A549 (cell line): ENCODE data around the gene RAB3C. TPM values are rescaled to one million over a fixed set of nuclear protein-coding genes. Genes with fewer than 3 reads are reported as not detected.

Experiments used
- ATAC-seq, 2 experiments: fragments of 200-7000 bp in 1 of 2; fragments of >200 bp in 1 of 2; cut with Nextera tagmentation in 1 of 2; cut with Tn5 transposase in 1 of 2; 3 replicates each; pipeline versions ENCODE4 v1.8.0 to v1.9.1; 2018 to 2020; ENCODE audit warnings: mild to moderate bottlenecking in 1 of 2, moderate library complexity in 1 of 2
- CTCF ChIA-PET: fragments of 300-600 bp; sonication (Branson Sonifier 250); formaldehyde crosslinking; extraction: SDS; loops from one replicate; lab custom pipeline; 2021; ENCODE audit warnings: antibody characterized with exemption, inconsistent platforms; lab: Yijun Ruan, JAX
- POLR2A ChIA-PET: fragments of 350-600 bp; formaldehyde crosslinking; extraction: SDS; loops from one replicate; lab custom pipeline; 2021; ENCODE audit warnings: antibody characterized with exemption, inconsistent platforms; lab: Yijun Ruan, JAX
- DNase-seq, 2 experiments: peaks; one replicate each; pipeline versions ENCODE4 v3.0.0 to v3.0.0-alpha.2; 2011 to 2016; ENCODE audit warnings: low read depth in 1 of 2, low spot score in 1 of 2
- FAIRE-seq: peaks from 2 replicates; lab custom pipeline; 2011; peaks lifted over from hg19 to GRCh38; lab: Jason Lieb, UNC
- H3K27ac ChIP-seq, 2 experiments: fragments of >200 bp; sonication (Bioruptor Twin); formaldehyde crosslinking; 3 replicates each; pipeline ENCODE4 v1.5.1; 2016 to 2017
- H3K4me1 ChIP-seq: fragments of >200 bp; sonication (Bioruptor Twin); formaldehyde crosslinking; 3 replicates; pipeline ENCODE4 v1.6.1; 2016
- H3K4me2 ChIP-seq: fragments of >200 bp; sonication (Bioruptor Twin); formaldehyde crosslinking; 3 replicates; pipeline ENCODE4 v1.6.1; 2016
- H3K4me3 ChIP-seq: fragments of >200 bp; sonication (Bioruptor Twin); formaldehyde crosslinking; 3 replicates; pipeline ENCODE4 v1.5.1; 2016
- H3K9me3 ChIP-seq: fragments of >200 bp; sonication (Bioruptor Twin); formaldehyde crosslinking; 3 replicates; pipeline ENCODE4 v1.6.1; 2016
- BCL3 ChIP-seq: fragments of >200 bp; sonication (Bioruptor Twin); formaldehyde crosslinking; IDR thresholded peaks from 3 replicates; pipeline ENCODE4 v1.6.1; 2016
- CBX2 ChIP-seq: fragments of 200-600 bp; sonication (generic); IDR thresholded peaks from 2 replicates; pipeline ENCODE4 v1.6.1; 2016; ENCODE audit warnings: low read depth, mild to moderate bottlenecking, borderline replicate concordance
- CHD2 ChIP-seq: fragments of 150-350 bp; IDR thresholded peaks from 2 replicates; pipeline ENCODE4 v1.6.1; 2014; ENCODE audit warnings: low read length; ENCODE audit not compliant: partially characterized antibody
- E2F6 ChIP-seq: IDR thresholded peaks from 2 replicates; pipeline ENCODE4 v1.6.1; 2012; ENCODE audit warnings: low read depth, borderline replicate concordance
- ELK1 ChIP-seq: fragments of 150-350 bp; IDR thresholded peaks from 2 replicates; pipeline ENCODE4 v1.6.1; 2014; ENCODE audit warnings: low read depth, mild to moderate bottlenecking, low read length
- ESRRA ChIP-seq: fragments of 150-350 bp; IDR thresholded peaks from 2 replicates; pipeline ENCODE4 v1.6.1; 2014; ENCODE audit warnings: mild to moderate bottlenecking, low read length, borderline replicate concordance
- FOXS1 ChIP-seq: fragments of 250-450 bp; sonication (Bioruptor Pico); IDR thresholded peaks from 2 replicates; pipeline ENCODE4 v1.5.0; 2020; ENCODE audit warnings: mild to moderate bottlenecking, moderate library complexity
- HOXA7 ChIP-seq: fragments of 250-450 bp; sonication (Bioruptor Pico); IDR thresholded peaks from 2 replicates; pipeline ENCODE4 v1.5.0; 2020; ENCODE audit warnings: mild to moderate bottlenecking, moderate library complexity
- JUN ChIP-seq, 2 experiments: fragments of >200 bp; sonication (Bioruptor Twin); formaldehyde crosslinking; IDR thresholded peaks; 2 replicates in 1 of 2; 3 replicates in 1 of 2; pipeline ENCODE4 v1.6.1; 2016 to 2017
- KDM1A ChIP-seq: fragments of 200-600 bp; sonication (generic); IDR thresholded peaks from 2 replicates; pipeline ENCODE4 v1.6.1; 2016; ENCODE audit warnings: low read depth, mild to moderate bottlenecking
- KDM5A ChIP-seq: fragments of 200-600 bp; sonication (generic); IDR thresholded peaks from 2 replicates; pipeline ENCODE4 v1.6.1; 2016; ENCODE audit warnings: antibody characterized with exemption, mild to moderate bottlenecking
- MAFK ChIP-seq: fragments of 450-650 bp; IDR thresholded peaks from 2 replicates; pipeline ENCODE4 v1.6.1; 2014; ENCODE audit not compliant: partially characterized antibody
- MAX ChIP-seq: IDR thresholded peaks from 2 replicates; pipeline ENCODE4 v1.6.1; 2012
- MAZ ChIP-seq: fragments of 150-350 bp; IDR thresholded peaks from 2 replicates; pipeline ENCODE4 v1.6.1; 2014; ENCODE audit warnings: antibody characterized with exemption, low read depth, low read length, borderline replicate concordance
- NFE2L2 ChIP-seq: fragments of 150-350 bp; conservative IDR thresholded peaks from 2 replicates; pipeline ENCODE4 v1.6.1; 2014; ENCODE audit warnings: low read length
- NPAS2 ChIP-seq: fragments of 250-450 bp; sonication (Bioruptor Pico); IDR thresholded peaks from 2 replicates; pipeline ENCODE4 v1.8.0; 2022; ENCODE audit warnings: mild to moderate bottlenecking, moderate library complexity, borderline replicate concordance
- NR3C1 ChIP-seq: fragments of >200 bp; sonication (Bioruptor Twin); formaldehyde crosslinking; IDR thresholded peaks from 3 replicates; pipeline ENCODE4 v1.6.1; 2017
- POLR2A ChIP-seq: IDR thresholded peaks from 2 replicates; pipeline ENCODE4 v1.6.1; 2012; ENCODE audit warnings: mild to moderate bottlenecking, low read length
- POLR2AphosphoS2 ChIP-seq: conservative IDR thresholded peaks from 2 replicates; pipeline ENCODE4 v1.6.1; 2012; ENCODE audit warnings: low read length, improper control_type of control experiment, inconsistent platforms
- RAD21 ChIP-seq, 2 experiments: fragments of >200 bp in 1 of 2; sonication (Bioruptor Twin) in 1 of 2; formaldehyde crosslinking in 1 of 2; IDR thresholded peaks in 1 of 2; conservative IDR thresholded peaks in 1 of 2; 2 replicates in 1 of 2; 3 replicates in 1 of 2; pipeline ENCODE4 v1.6.1; 2012 to 2018; ENCODE audit warnings: inconsistent platforms in 1 of 2
- RARB ChIP-seq: fragments of 250-450 bp; sonication (Bioruptor Pico); IDR thresholded peaks from 2 replicates; pipeline ENCODE4 v1.8.0; 2021; ENCODE audit warnings: mild to moderate bottlenecking, moderate library complexity
- RCOR1 ChIP-seq: fragments of 150-350 bp; IDR thresholded peaks from 2 replicates; pipeline ENCODE4 v1.6.1; 2014; ENCODE audit warnings: antibody characterized with exemption, low read length, low read depth
- SMC3 ChIP-seq: fragments of >200 bp; sonication (Bioruptor Twin); formaldehyde crosslinking; IDR thresholded peaks from 3 replicates; pipeline ENCODE4 v1.6.1; 2018; ENCODE audit warnings: inconsistent platforms
- TP53 ChIP-seq: fragments of 250-450 bp; sonication (Bioruptor Pico); IDR thresholded peaks from 2 replicates; pipeline ENCODE4 v1.5.0; 2021; ENCODE audit warnings: mild to moderate bottlenecking, moderate library complexity
- USF2 ChIP-seq: fragments of 450-650 bp; IDR thresholded peaks from 2 replicates; pipeline ENCODE4 v1.6.1; 2014; ENCODE audit warnings: antibody characterized with exemption
- ZC3H11A ChIP-seq: fragments of 450-650 bp; IDR thresholded peaks from 2 replicates; pipeline ENCODE4 v1.6.1; 2014; ENCODE audit warnings: antibody characterized with exemption, mild to moderate bottlenecking
- ZFP36 ChIP-seq: fragments of 450-650 bp; IDR thresholded peaks from 2 replicates; pipeline ENCODE4 v1.6.1; 2014; ENCODE audit warnings: borderline replicate concordance; ENCODE audit not compliant: partially characterized antibody
- ZNF302 ChIP-seq: fragments of 250-450 bp; sonication (Bioruptor Pico); IDR thresholded peaks from 2 replicates; pipeline ENCODE4 v1.9.0; 2021; ENCODE audit warnings: inconsistent platforms, mild to moderate bottlenecking, moderate library complexity
- ZSCAN20 ChIP-seq: fragments of 250-450 bp; sonication (Bioruptor Pico); IDR thresholded peaks from 2 replicates; pipeline ENCODE4 v1.8.0; 2022; ENCODE audit warnings: mild to moderate bottlenecking, moderate library complexity
- WGBS: methylation state at CpG from one replicate; pipeline ENCODE4 v1.1.6; 2017; ENCODE audit errors: missing lambda C conversion rate; 5-methylcytosine and 5-hydroxymethylcytosine counted together
- polyA plus RNA-seq, 4 experiments: library from polyadenylated mRNA; depleted of rRNA in 3 of 4; stranded (reverse); fragments of >200 nt; fragmentation: RNase III in 1 of 4; extraction: RNeasy Plus Mini Kit Qiagen cat#74134 plus additional on column Dnase treatment in 1 of 4; gene quantifications; 2 replicates in 3 of 4; 3 replicates in 1 of 4; pipeline ENCODE4 v1.2.3, GENCODE V29; 2011 to 2017

Gene RAB3C
- polyA plus RNA-seq, 2 of the 4 experiments (the other 2 are of a cell fraction): not detected

GRCh38 chr5:58857609-58858008 is 274.7 kb downstream of the RAB3C start:
- FAIRE-seq (no peak), ATAC-seq (no peak), DNase-seq (no peak)
- Histone ChIP-seq H3K9me3 (no peaks in the 10 kb centered on the region), H3K4me3 (no peak overlapping the region), H3K4me1 (peaks cover 8% of the 10 kb centered on the region; the same call in 2 of the 3 replicates), H3K27ac (no peak overlapping the region), H3K4me2 (no peak overlapping the region)
- 42% methylated on average over 2 of the region's 2 CpGs for WGBS
- POLR2A ChIA-PET: no interaction called here
- CTCF ChIA-PET: interaction anchor here (1.2 to 2.1 kb wide), 3 partner anchors 11 to 361 kb away, joined by 3 to 6 read pairs (median 3); no protein-coding TSS in a partner anchor
- no peak for TF ChIP-seq CBX2
- TF ChIP-seq POLR2AphosphoS2: no peak

- no peaks in the 10 kb centered on the region for H3K9me3 ChIP-seq
- DNase-seq (peak in 1 of 2 experiments; percentile 24), ATAC-seq (no peak), FAIRE-seq (peak; percentile 18)
- H3K4me3 ChIP-seq: no peak overlapping the region
- no peak overlapping the region for H3K4me2 ChIP-seq
- ChIA-PET POLR2A (no interaction called here), CTCF (interaction anchor here (0.6 to 3.6 kb wide), 8 partner anchors 10 to 383 kb away, joined by 3 to 31 read pairs (median 4); no protein-coding TSS in a partner anchor)
- peak overlapping the region in 1 of 2 experiments; percentile 54; a peak in 3 of 6 replicates for H3K27ac ChIP-seq
- H3K4me1 ChIP-seq: peaks cover 8% of the 10 kb centered on the region; the same call in 2 of the 3 replicates
- TF ChIP-seq RCOR1 (no peak), FOXS1 (CRISPR knock-in tag) (no peak), NFE2L2 (peak; percentile 74), KDM1A (no peak), MAFK (peak; percentile 80), ZNF302 (CRISPR knock-in tag) (no peak), SMC3 (no peak), KDM5A (no peak), TP53 (CRISPR knock-in tag) (no peak), ELK1 (no peak), USF2 (no peak), BCL3 (no peak), MAX (no peak), ZFP36 (no peak), HOXA7 (no peak), JUN (IDR thresholded peaks at IDR 0.05) (no peak), RAD21 (conservative IDR thresholded peaks at IDR 0.05 in 1 of 2, IDR thresholded peaks at IDR 0.05 in 1 of 2) (no peak)
- TF ChIP-seq, all 56 proteins: peak for 2
These were observed 277.8 kb downstream of the RAB3C start for GRCh38 chr5:58860680-58861079.

GRCh38 chr5:58868931-58869330 is 286.1 kb downstream of the RAB3C start:
- Histone ChIP-seq H3K27ac (no peak overlapping the region), H3K4me2 (no peak overlapping the region), H3K9me3 (no peaks in the 10 kb centered on the region), H3K4me1 (no peaks in the 10 kb centered on the region), H3K4me3 (no peak overlapping the region)
- ChIA-PET CTCF (interaction anchor here (0.6 to 1.9 kb wide), 7 partner anchors 17 to 781 kb away, joined by 3 to 6 read pairs (median 4); no protein-coding TSS in a partner anchor), POLR2A (no interaction called here)
- DNase-seq (no peak), FAIRE-seq (no peak), ATAC-seq (no peak)
- TF ChIP-seq RARB (CRISPR knock-in tag) (no peak), ZSCAN20 (CRISPR knock-in tag) (no peak), ELK1 (no peak), ZC3H11A (no peak), POLR2AphosphoS2 (no peak), POLR2A (no peak), NPAS2 (CRISPR knock-in tag) (no peak), E2F6 (no peak), KDM5A (no peak), RAD21 (conservative IDR thresholded peaks at IDR 0.05 in 1 of 2, IDR thresholded peaks at IDR 0.05 in 1 of 2) (no peak), SMC3 (no peak), MAZ (no peak), ESRRA (no peak), CHD2 (no peak), NR3C1 (no peak)
- 56% methylated on average over 8 of the region's 8 CpGs for WGBS
